ENCODE results near the gene FGG. TPM values are rescaled to one million over a fixed set of nuclear protein-coding genes. Genes with fewer than 3 reads are reported as not detected.

Gene FGG
- total and polyA plus RNA-seq, 7 donors: 0.04 to 0.84 (median 0.75) TPM; not detected in 4

DNA sequence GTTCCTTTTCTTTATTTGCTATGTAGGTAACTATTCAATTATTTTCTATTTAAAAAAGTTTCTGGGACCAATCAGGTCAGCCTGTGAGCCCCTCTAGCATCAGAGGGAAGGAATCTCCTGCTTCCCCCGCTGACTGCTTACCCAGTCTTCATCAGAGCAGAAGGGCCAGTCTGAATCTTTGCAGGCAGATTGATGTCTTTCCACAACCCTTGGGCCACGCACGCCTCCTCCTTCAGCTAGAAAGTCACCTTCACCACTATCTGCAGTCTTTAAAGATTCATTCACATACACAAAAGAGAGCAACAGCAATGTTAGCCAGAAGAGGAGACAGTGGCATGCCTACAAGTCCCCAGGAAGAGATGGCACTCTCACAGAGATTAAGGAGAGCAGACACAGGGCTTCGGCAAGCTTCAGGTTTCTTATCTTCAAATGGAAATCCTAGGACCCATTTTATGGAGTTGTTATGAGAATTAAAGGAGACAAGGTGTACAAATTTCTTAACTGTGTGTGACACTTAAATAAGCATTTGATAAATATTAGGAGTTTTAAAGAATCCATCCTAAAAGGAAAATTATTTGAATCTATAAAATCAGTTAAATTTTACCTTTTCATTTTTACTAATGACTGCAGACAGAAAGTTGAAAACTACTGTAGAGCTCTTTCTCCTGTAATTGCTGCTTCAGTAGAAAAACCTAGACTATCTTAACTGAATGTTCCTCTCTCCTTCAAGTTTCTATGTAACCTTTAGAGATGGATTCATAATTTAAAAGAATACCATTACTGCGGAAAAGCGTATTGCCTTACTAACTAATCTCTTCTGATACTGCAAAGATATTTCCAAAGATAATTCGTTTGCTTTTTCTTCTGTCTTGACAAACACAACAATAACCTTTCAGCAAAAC is 22.9 kb downstream of the FGG start:
- intact Hi-C loops (cut with DNase I): no loop called here
- Histone ChIP-seq H3K27ac (no peak overlapping the region), H3K27me3 (ENCODE audit: insufficient read depth in 3 of 3, low read length in 2 of 3) (no peaks in the 10 kb centered on the region), H3K4me3 (no peak overlapping the region), H3K4me1 (no peaks in the 10 kb centered on the region), H3K36me3 (ENCODE audit: insufficient read depth in 1 of 2, low read depth in 1 of 2) (no peaks in the 10 kb centered on the region), H3K9me3 (no peaks in the 10 kb centered on the region)
- TF ChIP-seq, protein P1, sequence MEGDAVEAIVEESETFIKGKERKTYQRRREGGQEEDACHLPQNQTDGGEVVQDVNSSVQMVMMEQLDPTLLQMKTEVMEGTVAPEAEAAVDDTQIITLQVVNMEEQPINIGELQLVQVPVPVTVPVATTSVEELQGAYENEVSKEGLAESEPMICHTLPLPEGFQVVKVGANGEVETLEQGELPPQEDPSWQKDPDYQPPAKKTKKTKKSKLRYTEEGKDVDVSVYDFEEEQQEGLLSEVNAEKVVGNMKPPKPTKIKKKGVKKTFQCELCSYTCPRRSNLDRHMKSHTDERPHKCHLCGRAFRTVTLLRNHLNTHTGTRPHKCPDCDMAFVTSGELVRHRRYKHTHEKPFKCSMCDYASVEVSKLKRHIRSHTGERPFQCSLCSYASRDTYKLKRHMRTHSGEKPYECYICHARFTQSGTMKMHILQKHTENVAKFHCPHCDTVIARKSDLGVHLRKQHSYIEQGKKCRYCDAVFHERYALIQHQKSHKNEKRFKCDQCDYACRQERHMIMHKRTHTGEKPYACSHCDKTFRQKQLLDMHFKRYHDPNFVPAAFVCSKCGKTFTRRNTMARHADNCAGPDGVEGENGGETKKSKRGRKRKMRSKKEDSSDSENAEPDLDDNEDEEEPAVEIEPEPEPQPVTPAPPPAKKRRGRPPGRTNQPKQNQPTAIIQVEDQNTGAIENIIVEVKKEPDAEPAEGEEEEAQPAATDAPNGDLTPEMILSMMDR (IDR thresholded peaks at IDR 0.05): no peak
- no peak for ATAC-seq
- DNase-seq: no peak
- WGBS, 3 donors: 69 to 71% (median 70%) methylated on average over 7 of the region's 7 CpGs

DNA sequence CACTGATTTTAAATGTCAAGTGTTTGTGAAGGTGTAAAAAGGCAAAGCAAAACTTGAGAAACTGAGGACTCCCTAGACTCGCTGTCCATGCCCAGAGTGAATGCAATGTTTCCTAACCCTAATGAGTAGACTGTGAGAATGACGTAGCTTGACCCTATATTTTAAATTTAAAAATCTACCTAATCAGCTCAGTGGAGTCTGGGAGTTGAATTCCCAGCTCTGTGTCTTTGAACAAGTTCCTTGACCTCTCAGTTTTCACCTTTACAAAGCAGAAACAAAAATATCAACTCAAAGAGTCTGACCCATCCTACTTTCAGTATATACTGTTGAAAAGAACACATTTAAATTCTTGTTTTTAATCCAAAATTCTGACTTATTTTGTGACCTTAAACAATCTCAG is 24.3 kb downstream of the FGG start:
- 80 to 90% (median 81%) methylated on average over 2 of the region's 2 CpGs for WGBS, 3 donors
- intact Hi-C loops (cut with DNase I): no loop called here
- H3K27me3 ChIP-seq (ENCODE audit: insufficient read depth in 3 of 3, low read length in 2 of 3): no peaks in the 10 kb centered on the region
- TF ChIP-seq, protein P1 (IDR thresholded peaks at IDR 0.05): no peak
- H3K4me3 ChIP-seq: no peak overlapping the region
- H3K27ac ChIP-seq: no peak overlapping the region
- H3K9me3 ChIP-seq: no peaks in the 10 kb centered on the region
- no peaks in the 10 kb centered on the region for H3K36me3 ChIP-seq (ENCODE audit: insufficient read depth in 1 of 2, low read depth in 1 of 2)
- DNase-seq (no peak), ATAC-seq (no peak)
- H3K4me1 ChIP-seq: no peaks in the 10 kb centered on the region

DNA sequence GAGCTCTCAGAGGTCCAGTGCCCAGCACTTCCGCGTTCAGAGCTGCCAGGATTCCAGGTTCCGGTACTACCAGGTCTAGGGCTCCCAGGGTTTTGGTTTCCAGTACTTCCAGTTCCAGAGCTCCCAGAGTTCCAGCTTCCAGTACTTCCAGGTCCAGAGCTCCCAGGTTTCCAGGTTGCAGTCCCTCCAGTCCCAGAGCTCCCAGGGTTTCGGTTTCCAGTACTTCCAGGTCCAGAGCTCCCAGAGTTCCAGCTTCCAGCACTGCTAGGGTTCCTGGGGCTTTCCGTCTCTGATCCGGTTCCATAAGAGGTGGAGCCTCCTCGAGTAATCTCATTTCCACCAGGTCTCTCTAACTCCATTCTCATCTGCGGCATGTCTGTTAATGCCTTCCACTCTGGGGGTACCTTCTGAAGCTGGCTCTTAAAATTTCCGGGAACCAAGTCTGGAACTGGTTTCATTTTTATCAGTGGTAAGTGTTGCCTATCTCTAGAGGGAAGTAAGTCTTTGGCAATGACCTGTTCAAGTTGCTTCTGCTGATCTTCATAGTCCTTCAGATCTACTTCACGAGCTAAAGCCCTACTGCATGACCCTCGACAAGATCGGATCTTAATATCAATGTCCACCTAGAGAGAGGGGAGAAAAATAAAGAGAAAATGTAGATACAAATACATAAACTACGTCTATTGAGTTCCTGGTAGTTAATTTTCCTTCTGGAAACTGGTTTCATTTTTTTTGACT is 26.0 kb downstream of the FGG start:
- WGBS, 3 donors: 84 to 88% (median 85%) methylated on average over 13 of the region's 13 CpGs
- no peaks in the 10 kb centered on the region for H3K9me3 ChIP-seq
- intact Hi-C loops (cut with DNase I): no loop called here

DNA sequence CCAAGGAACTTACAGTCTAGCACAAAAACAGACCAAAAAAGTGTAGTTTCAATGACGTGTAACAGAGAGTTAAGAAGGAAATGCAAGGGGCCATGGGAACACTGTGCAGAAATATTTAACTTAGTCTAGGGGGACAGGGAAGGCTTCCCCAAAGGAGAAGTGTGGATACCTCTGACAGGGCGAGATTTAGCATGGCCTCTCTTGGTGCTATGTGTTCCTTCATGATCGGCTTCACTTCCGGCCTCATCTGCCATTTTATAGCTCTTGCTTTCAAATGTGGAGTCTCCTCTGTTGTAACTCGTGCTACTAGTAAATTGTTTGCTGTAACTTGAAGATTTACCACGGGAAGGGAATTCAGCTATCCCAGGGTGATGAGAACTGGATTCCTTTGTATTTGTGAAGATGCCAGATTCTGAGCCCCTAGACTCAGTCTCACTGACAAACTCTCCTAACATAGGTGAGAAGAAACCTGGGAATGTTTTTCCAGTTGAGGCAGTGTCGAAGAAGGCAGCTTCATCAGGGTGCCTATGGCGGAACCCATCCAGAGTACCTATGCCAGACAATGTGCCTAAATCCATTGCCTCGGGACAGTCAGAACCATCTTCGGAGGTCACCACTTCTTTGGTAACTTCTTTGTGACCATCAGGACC is 27.0 kb downstream of the FGG start:
- Histone ChIP-seq H3K4me3 (no peak overlapping the region), H3K36me3 (ENCODE audit: insufficient read depth in 1 of 2, low read depth in 1 of 2) (no peaks in the 10 kb centered on the region), H3K27me3 (ENCODE audit: insufficient read depth in 3 of 3, low read length in 2 of 3) (no peaks in the 10 kb centered on the region), H3K9me3 (no peaks in the 10 kb centered on the region), H3K4me1 (no peaks in the 10 kb centered on the region), H3K27ac (no peak overlapping the region)
- intact Hi-C loops (cut with DNase I): no loop called here
- ATAC-seq (no peak), DNase-seq (no peak)
- TF ChIP-seq, protein P1 (IDR thresholded peaks at IDR 0.05): no peak
- WGBS, 3 donors: 84 to 86% (median 84%) methylated on average over 10 of the region's 10 CpGs

More for the DNA sequence above, 26.0 kb downstream of the FGG start:
- H3K27me3 ChIP-seq (ENCODE audit: insufficient read depth in 3 of 3, low read length in 2 of 3): no peaks in the 10 kb centered on the region
- DNase-seq: no peak
- TF ChIP-seq, protein P1 (IDR thresholded peaks at IDR 0.05): no peak
- no peak overlapping the region for H3K27ac ChIP-seq
- no peak for ATAC-seq
- H3K36me3 ChIP-seq (ENCODE audit: insufficient read depth in 1 of 2, low read depth in 1 of 2): no peaks in the 10 kb centered on the region
- H3K4me3 ChIP-seq: no peak overlapping the region
- no peaks in the 10 kb centered on the region for H3K4me1 ChIP-seq
